Caco-2 (cell line): ENCODE data around the gene WDR76. TPM values are rescaled to one million over a fixed set of nuclear protein-coding genes. Genes with fewer than 3 reads are reported as not detected.
"Not testable (repeated sequence)": the region's sequence is repeated elsewhere in the genome, so short reads cannot be mapped to it uniquely, and the experiment has no call there.

Source experiments
- BruUV-seq: library from RNA; stranded (reverse); fragments of 400-500 nt; replicated peaks from 2 replicates; lab custom pipeline; 2021; lab: Mats Ljungman, UMichigan
- CTCF ChIA-PET: fragments of 300-600 bp; sonication (Branson Sonifier 250); formaldehyde crosslinking; loops from one replicate; lab custom pipeline; 2022; ENCODE audit warnings: antibody characterized with exemption; lab: Charles Lee
- POLR2A ChIA-PET: fragments of 300-600 bp; sonication (Branson Sonifier 250); formaldehyde crosslinking; loops from one replicate; lab custom pipeline; 2022; ENCODE audit warnings: antibody characterized with exemption; lab: Charles Lee
- DNase-seq, 2 experiments: peaks; one replicate each; pipeline versions ENCODE4 v3.0.0 to v3.0.0-alpha.2; 2020 to 2022
- H3K27me3 ChIP-seq: replicated peaks from 2 replicates; pipeline ENCODE4 v1.6.0; 2011; ENCODE audit warnings: low read length; ENCODE audit not compliant: control insufficient read depth, insufficient read depth
- H3K36me3 ChIP-seq: 2 replicates; pipeline ENCODE4 v1.5.1; 2011; ENCODE audit warnings: low read length; ENCODE audit not compliant: control insufficient read depth, insufficient read depth
- H3K4me1 ChIP-seq: fragments of 250-450 bp; sonication (Bioruptor Pico); 2 replicates; pipeline ENCODE4 v1.5.1; 2020; ENCODE audit warnings: mild to moderate bottlenecking
- H3K4me3 ChIP-seq: 2 replicates; pipeline ENCODE4 v1.5.1; 2011; ENCODE audit warnings: low read depth, mild to moderate bottlenecking, control low read depth, low read length
- H3K9me3 ChIP-seq: fragments of 250-450 bp; sonication (Bioruptor Pico); 2 replicates; pipeline ENCODE4 v1.5.1; 2020; ENCODE audit warnings: mild to moderate bottlenecking, moderate library complexity
- H3K27ac Mint-ChIP-seq: one replicate; pipeline ENCODE4 v1.8.0; 2022; ENCODE audit warnings: mixed read lengths; ENCODE audit not compliant: unreplicated experiment
- H3K27me3 Mint-ChIP-seq: one replicate; pipeline ENCODE4 v1.8.0; 2022; ENCODE audit warnings: mixed read lengths; ENCODE audit not compliant: insufficient read depth, unreplicated experiment
- H3K36me3 Mint-ChIP-seq: one replicate; pipeline ENCODE4 v1.8.0; 2022; ENCODE audit warnings: mild to moderate bottlenecking, mixed read lengths; ENCODE audit not compliant: insufficient read depth, unreplicated experiment
- H3K4me1 Mint-ChIP-seq: one replicate; pipeline ENCODE4 v1.8.0; 2022; ENCODE audit warnings: low read depth, mixed read lengths; ENCODE audit not compliant: unreplicated experiment
- H3K4me3 Mint-ChIP-seq: one replicate; pipeline ENCODE4 v1.8.0; 2022; ENCODE audit warnings: mild to moderate bottlenecking, moderate library complexity, mixed read lengths; ENCODE audit not compliant: unreplicated experiment
- H3K9me3 Mint-ChIP-seq: one replicate; pipeline ENCODE4 v1.8.0; 2022; ENCODE audit warnings: mixed read lengths; ENCODE audit not compliant: unreplicated experiment
- CTCF ChIP-seq, 2 experiments: fragments of 200-600 bp in 1 of 2; IDR thresholded peaks; 1 replicate in 1 of 2; 2 replicates in 1 of 2; pipeline versions ENCODE4 v1.5.1 to v1.8.0; 2011 to 2022; ENCODE audit warnings: antibody characterized with exemption in 1 of 2, control low read depth in 1 of 2, inconsistent platforms in 1 of 2, low read depth in 1 of 2, low read length in 1 of 2, mild to moderate bottlenecking in 1 of 2, moderate library complexity in 1 of 2; ENCODE audit not compliant: insufficient read depth in 1 of 2, severe bottlenecking in 1 of 2, unreplicated experiment in 1 of 2
- intact Hi-C: fragments of 100-400 bp; cut with micrococcal nuclease; formaldehyde crosslinking; loops from one replicate; pipeline ENCODE4 v1.10.0; 2022; ENCODE audit not compliant: unreplicated experiment
- total RNA-seq: library from RNA; stranded (reverse); gene quantifications from 2 replicates; pipeline ENCODE4 v1.2.3, GENCODE V29; 2022

WDR76 gene
- total RNA-seq, 1 experiment from 2014 or later, result 26.9 TPM

GRCh38 chr15:43808435-43808950, 18.3 kb upstream of the WDR76 start:
- no peaks in the 10 kb centered on the region for H3K27me3 ChIP-seq
- CTCF ChIA-PET, result no interaction called here
- H3K27me3 Mint-ChIP-seq, result no peaks in the 10 kb centered on the region
- no peaks in the 10 kb centered on the region for H3K9me3 Mint-ChIP-seq
- POLR2A ChIA-PET, result no interaction called here
- BruUV-seq, result no TSS peak
- no peak for TF ChIP-seq CTCF (IDR thresholded peaks at IDR 0.05; ENCODE audit: insufficient read depth in 1 of 2, low read depth in 1 of 2, low read length in 1 of 2, severe bottlenecking in 1 of 2, unreplicated experiment in 1 of 2)
- intact Hi-C loops, result no loop called here
- DNase-seq, result no peak
- no peaks in the 10 kb centered on the region for H3K4me1 Mint-ChIP-seq
- H3K9me3 ChIP-seq, result no peaks in the 10 kb centered on the region
- H3K4me3 ChIP-seq, result no peak overlapping the region
- H3K4me1 ChIP-seq, result no peaks in the 10 kb centered on the region
- H3K36me3 Mint-ChIP-seq, result peaks cover 65% of the 10 kb centered on the region
- no peaks in the 10 kb centered on the region for H3K36me3 ChIP-seq
- H3K4me3 Mint-ChIP-seq, result no peak overlapping the region
- H3K27ac Mint-ChIP-seq, result no peak overlapping the region

GRCh38 chr15:43808960-43809678, 17.7 kb upstream of the WDR76 start:
- no peak overlapping the region for H3K27ac Mint-ChIP-seq
- H3K9me3 Mint-ChIP-seq, result no peaks in the 10 kb centered on the region
- H3K27me3 Mint-ChIP-seq, result no peaks in the 10 kb centered on the region
- intact Hi-C loops, result no loop called here
- Histone ChIP-seq H3K36me3 (no peaks in the 10 kb centered on the region), H3K27me3 (no peaks in the 10 kb centered on the region), H3K9me3 (no peaks in the 10 kb centered on the region), H3K4me3 (no peak overlapping the region), H3K4me1 (no peaks in the 10 kb centered on the region)
- DNase-seq, result no peak
- ChIA-PET POLR2A (no interaction called here), CTCF (no interaction called here)
- H3K4me3 Mint-ChIP-seq, result no peak overlapping the region
- TF ChIP-seq CTCF (IDR thresholded peaks at IDR 0.05; ENCODE audit: insufficient read depth in 1 of 2, low read depth in 1 of 2, low read length in 1 of 2, severe bottlenecking in 1 of 2, unreplicated experiment in 1 of 2), result no peak
- no peaks in the 10 kb centered on the region for H3K4me1 Mint-ChIP-seq
- H3K36me3 Mint-ChIP-seq, result peaks cover 63% of the 10 kb centered on the region
- no TSS peak for BruUV-seq

GRCh38 chr15:43815064-43815463, 11.7 kb upstream of the WDR76 start:
- H3K4me1 ChIP-seq, H3K4me1 Mint-ChIP-seq, intact Hi-C loops, CTCF ChIA-PET, DNase-seq, BruUV-seq, H3K27ac Mint-ChIP-seq, H3K9me3 ChIP-seq, H3K36me3 ChIP-seq, H3K27me3 ChIP-seq, H3K4me3 Mint-ChIP-seq, H3K4me3 ChIP-seq, H3K27me3 Mint-ChIP-seq, H3K9me3 Mint-ChIP-seq: not testable (repeated sequence)
- H3K36me3 Mint-ChIP-seq, result peaks cover 68% of the 10 kb centered on the region
- POLR2A ChIA-PET, result interaction anchor here (0.6 to 1.4 kb wide), 2 partner anchors 9 to 816 kb away, joined by 4 read pairs; partner anchors contain the start of gene MFAP1
